PC-3 (cell line): ENCODE data around the gene C2CD5.

Experiments
- EZH2 ChIP-seq: fragments of 300-600 bp; sonication (generic); IDR thresholded peaks from one replicate; pipeline ENCODE4 v1.6.1; 2017; ENCODE audit warnings: antibody characterized with exemption, mild to moderate bottlenecking, low read length; ENCODE audit not compliant: unreplicated experiment
- TF ChIP-seq, protein P1 (sequence below): fragments of 300-600 bp; sonication (generic); conservative IDR thresholded peaks from 2 replicates; pipeline ENCODE4 v1.5.1; 2017; ENCODE audit warnings: antibody characterized with exemption, low read depth, mild to moderate bottlenecking, low read length

DNA sequence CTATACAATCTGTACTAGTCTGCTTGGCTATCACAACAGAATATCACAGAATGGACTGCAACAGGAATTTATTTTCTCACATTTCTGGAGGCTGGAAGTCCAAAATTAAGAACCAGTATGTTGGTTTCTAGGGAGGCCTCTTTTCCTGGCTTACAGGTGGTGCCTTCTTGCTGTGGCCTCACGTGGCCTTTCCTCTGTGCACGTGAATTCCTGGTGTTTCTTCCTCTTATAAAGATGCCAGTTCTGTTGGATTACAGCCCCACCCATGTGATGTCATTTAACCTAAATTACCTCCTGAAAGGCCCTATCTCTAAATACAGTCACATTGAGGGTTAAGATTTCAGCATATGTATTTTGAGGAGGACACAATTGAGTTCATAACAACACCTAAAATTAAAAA lies 32.1 kb upstream of the C2CD5 start:
- TF ChIP-seq, protein P1, sequence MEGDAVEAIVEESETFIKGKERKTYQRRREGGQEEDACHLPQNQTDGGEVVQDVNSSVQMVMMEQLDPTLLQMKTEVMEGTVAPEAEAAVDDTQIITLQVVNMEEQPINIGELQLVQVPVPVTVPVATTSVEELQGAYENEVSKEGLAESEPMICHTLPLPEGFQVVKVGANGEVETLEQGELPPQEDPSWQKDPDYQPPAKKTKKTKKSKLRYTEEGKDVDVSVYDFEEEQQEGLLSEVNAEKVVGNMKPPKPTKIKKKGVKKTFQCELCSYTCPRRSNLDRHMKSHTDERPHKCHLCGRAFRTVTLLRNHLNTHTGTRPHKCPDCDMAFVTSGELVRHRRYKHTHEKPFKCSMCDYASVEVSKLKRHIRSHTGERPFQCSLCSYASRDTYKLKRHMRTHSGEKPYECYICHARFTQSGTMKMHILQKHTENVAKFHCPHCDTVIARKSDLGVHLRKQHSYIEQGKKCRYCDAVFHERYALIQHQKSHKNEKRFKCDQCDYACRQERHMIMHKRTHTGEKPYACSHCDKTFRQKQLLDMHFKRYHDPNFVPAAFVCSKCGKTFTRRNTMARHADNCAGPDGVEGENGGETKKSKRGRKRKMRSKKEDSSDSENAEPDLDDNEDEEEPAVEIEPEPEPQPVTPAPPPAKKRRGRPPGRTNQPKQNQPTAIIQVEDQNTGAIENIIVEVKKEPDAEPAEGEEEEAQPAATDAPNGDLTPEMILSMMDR: no peak
- TF ChIP-seq EZH2: no peak
